HG02973 (cell line): ENCODE data around the gene TBX15.

ENCODE experiments used
- ATAC-seq: cut with Tn5 transposase; IDR thresholded peaks from one replicate; pipeline ENCODE4 v1.9.1; 2021; ENCODE audit warnings: moderate library complexity; ENCODE audit not compliant: unreplicated experiment

The TBX15 gene

DNA sequence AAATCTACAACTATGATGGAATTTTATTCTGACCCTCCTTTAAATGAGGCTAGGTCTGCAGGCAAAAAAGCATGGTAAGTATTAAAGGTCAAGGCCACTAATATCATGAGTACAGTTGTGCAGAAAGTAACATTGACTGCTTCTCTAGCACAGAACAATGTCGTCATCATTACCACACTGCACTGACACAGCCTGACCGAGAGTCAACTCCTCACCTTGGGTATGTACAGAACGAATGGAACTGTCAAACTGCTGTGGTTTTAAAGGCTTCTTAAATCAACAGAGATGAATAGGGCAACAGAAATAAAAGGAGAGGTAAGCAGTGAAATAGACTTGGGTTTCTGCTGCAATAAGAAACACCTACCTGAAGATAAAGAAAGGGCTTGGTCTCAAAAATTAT is 88.8 kb downstream of the TBX15 start:
- no peak for ATAC-seq

DNA sequence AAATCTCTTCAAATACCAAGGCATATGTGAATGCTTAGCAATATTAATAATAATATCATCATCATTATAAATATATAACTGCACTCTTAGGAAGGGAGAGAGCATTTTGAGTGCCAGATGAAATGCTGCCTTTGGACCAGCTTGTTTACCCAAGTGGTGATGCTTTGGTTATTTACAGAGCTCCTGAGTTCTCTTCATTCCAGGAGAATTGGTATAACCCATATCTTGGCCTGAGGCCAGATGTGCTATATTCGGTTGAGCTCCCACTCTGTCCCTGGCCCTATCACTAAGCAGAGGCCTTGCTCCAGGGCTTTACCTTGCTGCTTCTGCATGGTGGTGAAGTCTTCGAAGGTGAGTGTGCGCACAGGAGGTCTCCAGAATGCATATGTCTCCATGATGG is 89.4 kb downstream of the TBX15 start:
- ATAC-seq = no peak

DNA sequence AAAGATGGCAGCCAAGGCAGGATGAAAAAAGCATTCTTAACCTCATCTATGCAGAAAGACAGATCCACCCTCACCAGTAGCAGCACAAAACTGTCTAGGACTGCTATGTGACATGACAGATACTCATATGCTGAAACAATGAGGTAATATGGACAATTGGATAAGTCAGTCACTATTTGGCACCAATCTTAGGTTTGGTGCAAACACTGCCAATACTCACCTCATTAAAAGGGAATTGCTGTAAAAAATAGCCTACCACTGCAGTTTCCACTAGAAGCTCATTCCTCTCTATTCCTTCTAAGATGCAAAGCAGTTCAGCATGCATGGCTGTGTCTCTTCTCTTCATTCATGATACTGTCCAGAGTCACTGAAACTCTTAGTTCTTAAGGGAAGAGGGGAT is 91.7 kb downstream of the TBX15 start:
- ATAC-seq = no peak

DNA sequence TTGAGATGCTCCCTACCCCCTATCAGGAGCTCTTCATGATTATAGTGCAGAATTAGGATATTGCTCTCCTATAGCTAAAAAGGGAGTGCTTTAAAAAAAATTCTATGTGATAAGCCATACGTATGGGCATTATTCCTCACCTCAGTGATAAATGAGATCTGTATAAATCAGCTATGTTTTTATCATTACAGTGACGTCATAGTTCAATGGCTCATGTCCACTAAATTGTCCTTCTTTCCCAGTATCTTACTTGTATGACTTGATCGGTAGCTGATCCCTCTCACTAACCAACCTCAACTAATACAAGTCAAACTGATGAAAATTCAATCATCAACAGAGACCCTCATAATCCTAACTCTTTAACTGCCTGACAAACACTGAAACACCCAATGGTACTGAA is 93.3 kb downstream of the TBX15 start:
- ATAC-seq = no peak

DNA sequence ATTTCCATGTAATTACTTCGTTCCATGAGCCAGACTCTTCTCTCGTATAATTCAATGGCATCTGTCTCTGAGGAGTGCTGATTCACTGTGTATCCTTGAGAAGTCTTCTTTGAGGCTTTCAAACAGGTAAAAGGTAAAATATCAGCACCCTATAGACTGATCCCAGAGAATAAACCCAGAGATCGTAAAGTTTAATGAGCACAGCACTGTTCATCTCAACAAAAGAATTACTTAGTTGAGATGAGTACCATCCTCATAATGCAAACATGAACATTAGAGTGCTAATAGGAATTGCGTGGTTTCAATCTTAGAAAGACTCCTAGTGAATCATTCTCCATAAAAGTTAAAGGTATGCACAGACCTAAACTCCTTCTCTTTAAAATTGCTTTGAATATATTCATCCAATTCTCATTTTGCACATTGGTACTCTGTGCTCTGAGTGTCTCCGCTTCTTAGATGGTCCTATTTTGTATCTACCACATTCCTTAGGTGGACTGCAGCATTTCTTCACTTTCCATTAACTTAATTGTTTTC is 97.2 kb downstream of the TBX15 start:
- no peak for ATAC-seq

DNA sequence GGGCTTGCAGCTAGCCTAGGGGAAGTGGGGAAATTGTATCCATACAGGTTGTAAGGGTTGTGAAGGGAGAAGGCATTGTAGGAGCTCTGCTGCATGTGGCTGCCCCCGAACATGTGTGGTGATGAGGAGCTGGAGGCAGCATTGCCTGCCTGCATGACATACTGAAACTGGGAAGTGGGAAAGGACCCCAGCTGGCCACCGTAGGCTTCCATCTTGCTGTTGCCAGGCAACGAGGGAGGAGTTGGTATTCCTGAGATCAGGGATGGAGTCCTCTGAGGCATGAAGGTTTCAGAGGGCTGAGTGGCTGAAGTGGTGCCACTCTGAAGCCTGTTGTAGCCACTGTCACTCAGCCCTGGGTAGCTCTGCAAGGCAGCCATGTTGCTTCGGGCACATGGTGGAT is 103.2 kb downstream of the TBX15 start:
- ATAC-seq = no peak

DNA sequence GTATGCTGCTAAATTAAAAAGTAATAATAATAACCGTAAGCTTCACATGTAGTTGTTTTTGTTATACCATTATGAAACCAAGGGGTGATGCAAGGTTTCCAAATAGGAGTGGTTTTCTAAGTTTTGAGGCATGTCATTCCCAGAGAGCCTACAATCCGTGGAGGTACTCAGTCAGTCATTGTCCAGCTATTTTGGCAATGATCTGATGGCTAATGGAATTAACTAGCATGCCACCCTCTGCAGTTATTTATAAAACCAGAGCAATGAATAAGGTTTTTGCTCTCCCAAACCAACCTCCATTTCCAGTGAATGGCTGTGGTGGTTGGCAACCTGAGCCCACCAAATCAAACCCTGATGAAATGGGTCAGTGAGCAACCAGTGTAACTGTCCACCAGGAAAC is 106.4 kb downstream of the TBX15 start:
- ATAC-seq = no peak

DNA sequence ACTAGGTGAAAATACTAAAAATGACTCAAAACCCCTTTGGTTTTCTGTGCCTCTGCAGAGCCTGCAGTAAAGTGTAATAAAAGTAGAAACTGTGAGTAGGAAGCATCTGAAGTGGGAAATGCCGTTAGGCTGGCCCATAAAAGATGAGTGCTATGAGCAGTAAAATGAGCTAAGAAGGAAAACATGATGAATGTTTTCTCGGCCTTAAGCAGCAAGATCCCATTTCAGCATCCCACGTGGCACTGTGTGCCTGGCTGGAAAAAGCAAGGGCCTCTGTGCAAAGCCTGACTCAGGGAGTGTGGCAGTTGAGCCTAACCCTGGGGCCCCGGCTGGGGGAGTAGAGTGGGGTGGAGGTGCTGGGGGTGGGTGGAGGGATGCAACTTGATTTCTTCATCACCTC is 109.5 kb downstream of the TBX15 start:
- ATAC-seq = no peak

DNA sequence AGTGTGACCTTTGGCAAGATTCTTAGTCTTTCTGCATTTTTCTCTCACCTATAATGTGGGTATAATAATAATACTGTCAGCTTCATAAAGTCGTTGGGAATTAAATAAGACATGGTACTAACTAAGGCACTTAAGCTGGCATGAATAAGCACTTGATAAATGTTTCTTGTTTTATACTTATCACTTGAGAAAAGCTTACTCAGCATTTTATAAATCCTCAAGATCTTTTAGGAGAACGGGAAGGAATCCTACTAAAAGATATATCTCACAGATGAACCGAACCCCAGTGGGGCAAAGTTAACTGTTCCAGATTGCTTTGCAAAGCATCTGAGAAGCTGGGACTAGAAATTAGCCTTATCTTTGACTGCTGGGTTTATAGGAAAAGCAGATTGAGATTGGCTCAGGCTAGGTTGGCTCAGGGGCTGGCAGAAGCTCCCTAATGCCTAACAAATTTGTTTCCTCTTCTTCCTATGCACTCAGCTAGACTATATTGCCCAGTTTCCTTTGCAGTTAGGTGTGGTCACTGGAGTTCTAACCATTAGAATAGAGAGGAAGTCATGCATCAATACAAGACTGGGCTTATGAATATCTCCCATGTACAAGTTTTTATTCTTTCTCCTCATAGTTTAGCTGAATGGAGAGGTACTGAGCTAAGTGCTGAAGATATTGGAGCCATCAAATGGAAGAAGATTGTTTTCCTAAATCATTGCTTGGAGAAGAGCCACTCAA is 110.3 kb downstream of the TBX15 start:
- ATAC-seq = no peak

DNA sequence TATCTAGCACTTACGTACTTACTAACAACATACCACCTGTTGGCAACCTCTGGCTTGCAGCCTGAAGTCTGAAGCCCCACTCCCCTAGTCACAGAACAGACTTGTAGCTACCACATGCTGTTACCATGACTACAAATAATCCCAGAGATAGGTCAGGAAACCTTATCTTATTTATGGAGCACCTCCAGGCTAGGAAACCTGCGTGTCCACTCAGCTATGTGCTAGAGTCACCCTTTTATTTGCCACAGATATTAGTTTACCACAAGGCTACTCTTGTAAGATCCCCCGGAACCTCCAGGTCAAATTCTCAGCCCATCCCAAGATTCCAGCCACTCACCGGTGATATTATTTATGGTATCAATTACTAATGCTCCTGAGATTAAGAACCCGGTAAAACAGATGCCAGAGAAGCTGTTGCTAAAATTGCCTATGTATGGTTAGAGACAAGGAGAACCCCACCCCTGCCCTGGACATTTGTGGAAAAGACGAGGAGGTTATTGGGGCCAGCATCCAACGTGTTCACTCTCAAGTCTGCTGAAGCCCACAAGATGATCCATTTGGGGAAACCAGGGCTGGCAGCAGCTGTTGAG is 116.5 kb downstream of the TBX15 start:
- ATAC-seq = no peak

DNA sequence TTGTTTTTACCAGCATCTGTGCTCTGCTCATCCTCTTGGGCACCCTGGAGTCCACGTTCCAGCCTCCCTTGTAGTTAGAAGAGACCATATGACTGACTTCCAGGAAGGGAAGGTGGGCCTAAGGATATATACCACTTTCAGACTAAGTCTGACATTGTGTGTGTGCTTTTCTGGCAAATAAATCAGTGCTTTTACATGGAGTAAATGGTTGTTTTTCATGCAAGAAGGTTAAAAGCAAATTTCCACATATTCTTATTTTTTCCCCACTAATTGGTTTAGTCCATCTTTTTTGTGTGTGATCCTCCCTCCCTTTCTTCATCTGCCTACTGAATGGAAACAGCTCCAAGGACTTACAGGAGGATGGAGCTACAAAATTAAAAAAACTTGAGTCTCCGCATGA is 119.8 kb downstream of the TBX15 start:
- ATAC-seq = no peak

DNA sequence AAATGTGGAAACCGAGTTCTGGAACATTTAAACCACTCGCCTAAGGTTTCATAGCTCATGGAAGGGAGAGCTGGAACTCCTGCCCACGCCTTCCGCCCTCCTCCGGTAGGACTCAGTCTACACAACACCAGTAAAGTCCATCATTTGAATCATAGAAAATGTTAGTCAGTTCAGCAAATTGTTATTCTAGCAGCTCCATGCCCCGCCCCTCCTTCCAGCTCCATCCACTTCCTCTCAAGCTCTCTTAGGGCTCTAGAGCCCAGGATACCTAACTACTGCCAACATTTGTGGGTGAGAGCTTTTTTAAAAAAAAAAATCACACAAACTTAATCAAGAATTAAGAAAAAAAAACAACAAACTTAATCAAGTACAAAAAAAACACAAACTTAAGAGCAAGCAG is 121.8 kb downstream of the TBX15 start:
- no peak for ATAC-seq

DNA sequence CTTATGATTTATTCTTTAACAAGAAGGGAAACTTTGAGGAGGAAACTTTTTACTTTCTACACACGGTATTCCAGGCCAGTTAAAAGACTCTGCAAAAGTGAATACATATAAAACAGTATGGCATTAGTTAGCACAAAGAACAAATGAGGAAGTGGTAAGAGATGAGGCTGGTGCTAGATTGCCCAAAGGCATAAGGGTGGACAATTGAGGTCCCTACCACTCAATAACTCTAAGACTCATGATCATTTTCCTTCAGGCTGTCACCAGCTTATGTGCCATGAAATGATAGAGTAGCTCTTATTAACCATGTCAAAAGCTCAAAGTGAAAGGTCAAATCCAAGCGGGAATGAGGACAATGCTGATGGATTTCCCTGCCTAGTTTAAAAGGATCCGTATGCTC is 124.5 kb downstream of the TBX15 start:
- ATAC-seq = no peak

DNA sequence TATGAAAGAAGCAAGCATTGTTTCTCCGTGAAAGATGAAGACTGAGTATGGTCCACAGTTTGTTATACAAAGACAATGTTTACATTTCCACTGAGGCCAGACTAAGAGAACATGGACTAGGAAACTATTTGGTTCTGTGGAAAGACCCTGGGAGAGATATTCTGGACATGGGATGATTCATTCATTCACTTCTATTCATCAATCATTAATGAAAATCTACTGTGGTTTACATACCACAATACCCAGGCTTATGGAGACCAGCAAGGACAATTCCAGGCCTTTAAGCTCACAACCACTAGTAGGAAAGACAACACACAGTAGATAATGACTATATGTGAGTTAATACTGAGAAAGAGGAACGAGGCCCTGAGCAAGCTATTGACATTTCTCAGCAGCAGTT is 125.4 kb downstream of the TBX15 start:
- ATAC-seq = peak; percentile 59

DNA sequence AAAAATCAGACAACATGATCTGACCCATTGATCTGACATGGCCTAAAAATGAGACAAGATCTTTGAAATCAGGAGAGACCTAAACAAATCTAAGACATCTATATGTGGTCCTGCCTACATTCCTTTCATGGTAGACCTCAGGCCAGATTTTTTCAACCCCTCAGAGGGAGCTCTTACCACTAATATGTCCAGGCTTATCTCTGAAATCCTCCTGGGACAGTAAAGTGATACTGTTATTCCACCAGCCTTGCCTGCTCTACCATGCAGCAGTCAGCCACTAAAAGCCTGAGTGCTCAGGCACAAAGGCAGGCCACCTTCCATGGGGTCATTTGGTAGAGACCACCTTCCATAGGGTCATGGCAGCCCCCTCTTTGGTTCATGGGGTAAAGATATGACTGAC is 126.9 kb downstream of the TBX15 start:
- no peak for ATAC-seq

DNA sequence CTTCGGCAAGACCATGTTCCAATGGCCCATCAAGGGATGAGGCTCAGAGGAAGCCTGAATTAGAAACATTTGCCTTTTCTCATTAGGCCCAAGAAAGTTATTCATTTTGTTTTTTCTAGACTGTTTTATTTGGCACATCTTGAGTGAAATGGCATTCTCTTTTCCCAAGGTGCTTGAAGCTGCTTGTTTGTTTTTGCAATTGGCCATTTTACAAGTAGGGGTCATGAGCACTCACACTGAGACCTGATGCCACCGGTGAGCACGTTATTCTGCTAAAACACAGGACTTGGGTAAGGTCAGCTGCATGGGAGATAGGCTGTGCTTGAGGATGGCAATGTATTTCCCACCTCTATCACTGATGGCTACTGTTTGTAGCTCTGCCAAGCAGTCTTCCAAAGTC is 128.1 kb downstream of the TBX15 start:
- ATAC-seq = no peak

DNA sequence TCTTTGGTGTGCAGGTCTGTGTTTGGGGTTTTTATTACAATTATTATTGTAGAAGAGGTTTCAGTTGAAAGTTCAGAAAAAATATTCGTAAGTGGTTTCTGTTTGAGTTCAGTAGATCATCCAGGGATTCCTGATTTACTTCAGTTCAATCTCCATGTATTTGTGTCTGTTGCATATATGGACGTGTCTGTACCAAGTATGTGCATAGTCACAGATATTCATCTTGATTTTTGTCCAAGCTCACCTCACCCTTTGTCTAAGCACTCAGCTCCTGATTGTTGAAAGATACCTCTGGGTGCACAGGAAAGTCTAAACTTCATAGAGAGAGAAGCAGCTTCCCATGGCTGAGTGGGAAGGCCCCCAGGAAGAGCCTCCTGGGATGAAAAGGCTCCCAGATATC is 141.7 kb downstream of the TBX15 start:
- no peak for ATAC-seq

DNA sequence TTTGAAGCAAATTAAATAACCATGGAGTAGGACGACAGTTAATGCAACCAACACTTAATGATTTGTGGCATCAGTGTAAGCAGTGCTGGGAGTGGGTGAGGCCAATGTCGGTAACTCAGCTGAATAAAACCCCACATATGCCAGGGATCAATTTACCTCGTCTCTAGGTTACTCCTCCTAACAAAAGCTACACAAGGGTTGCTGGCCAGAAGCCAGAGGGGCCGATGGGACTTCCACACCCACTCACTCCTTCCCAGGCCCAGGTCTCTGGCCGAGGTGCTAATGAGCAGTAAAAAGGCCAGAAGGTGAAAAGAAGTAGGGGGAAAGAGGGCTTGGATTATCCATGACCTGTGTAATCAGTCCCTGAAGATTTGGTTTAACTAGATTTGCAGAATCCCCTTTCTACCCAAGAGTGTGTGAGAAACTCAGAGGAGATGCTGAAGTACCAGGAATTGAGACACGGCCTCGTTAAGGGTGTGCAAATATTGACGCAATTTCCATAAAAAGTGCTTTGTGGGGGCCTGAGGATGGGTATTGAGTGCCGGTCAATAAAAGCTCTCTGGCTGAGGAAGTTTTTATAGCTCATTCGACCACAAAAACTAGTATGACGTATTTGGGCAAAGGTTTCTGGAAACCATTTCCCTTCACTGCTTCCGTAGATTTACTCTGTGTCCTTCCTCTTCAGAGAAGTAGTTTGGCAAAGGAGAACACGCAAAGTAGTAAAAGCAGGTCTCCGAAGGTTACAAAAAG is 145.5 kb downstream of the TBX15 start:
- ATAC-seq = no peak

DNA sequence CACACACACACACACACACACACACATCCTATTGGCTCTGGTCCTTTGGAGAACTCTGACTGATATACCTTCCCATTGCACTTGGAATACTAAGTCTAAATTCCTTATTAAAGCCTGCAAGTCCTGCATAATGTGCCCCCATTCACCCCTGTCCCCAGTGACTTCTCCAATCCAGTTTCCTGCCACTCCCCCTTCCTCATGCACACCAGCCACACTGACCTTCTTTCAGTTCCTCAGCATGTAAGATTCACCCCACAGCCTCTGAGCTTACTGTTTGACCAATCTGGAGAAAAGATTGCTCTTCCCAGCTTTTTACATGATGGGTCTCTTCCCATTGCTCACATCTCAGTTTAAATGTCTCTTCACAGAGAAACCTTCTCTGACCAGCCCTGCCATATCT is 146.6 kb downstream of the TBX15 start:
- ATAC-seq = no peak
